IPS DF 6.9 (cell line): ENCODE data around the gene TMEM52B.

Experiments used
- DNase-seq: peaks from one replicate; pipeline ENCODE4 v3.0.0-alpha.2; 2013; ENCODE audit warnings: low read depth, low spot score
- H3K27ac ChIP-seq: one replicate; pipeline ENCODE4 v1.5.1; 2013; ENCODE audit warnings: low read length, control low read depth
- H3K27me3 ChIP-seq: 2 replicates; pipeline ENCODE4 v1.6.1; 2013; ENCODE audit warnings: mild to moderate bottlenecking, low read length; ENCODE audit not compliant: control insufficient read depth, insufficient read depth
- H3K36me3 ChIP-seq: 2 replicates; pipeline ENCODE4 v1.6.1; 2013; ENCODE audit warnings: low read length; ENCODE audit not compliant: control insufficient read depth, insufficient read depth
- H3K4me1 ChIP-seq: 2 replicates; pipeline ENCODE4 v1.6.1; 2013; ENCODE audit warnings: low read length; ENCODE audit not compliant: control insufficient read depth, insufficient read depth
- H3K4me3 ChIP-seq: 2 replicates; pipeline ENCODE4 v1.5.1; 2013; ENCODE audit warnings: mild to moderate bottlenecking, low read length
- H3K9me3 ChIP-seq: 2 replicates; pipeline ENCODE4 v1.6.1; 2013; ENCODE audit warnings: low read length, inconsistent platforms; ENCODE audit not compliant: control insufficient read depth, insufficient read depth
- WGBS: extraction: QIAGEN DNeasy Blood & Tissue Kit; methylation state at CpG from one replicate; pipeline ENCODE4 v1.1.7; 2013; ENCODE audit warnings: mixed read lengths, missing lambda C conversion rate; ENCODE audit not compliant: insufficient read length, insufficient coverage; 5-methylcytosine and 5-hydroxymethylcytosine counted together

The TMEM52B gene

GRCh38 chr12:10238526-10238925 is 59.7 kb downstream of the TMEM52B start:
- Histone ChIP-seq H3K27ac (no peak overlapping the region), H3K4me1 (no peaks in the 10 kb centered on the region), H3K36me3 (no peaks in the 10 kb centered on the region), H3K9me3 (0 out of 2 replicates have a peak, but pooled peaks cover 2% of the 10 kb centered on the region), H3K4me3 (no peak overlapping the region), H3K27me3 (no peaks in the 10 kb centered on the region)
- no CpG with 5 or more reads among the region's 1 CpG for WGBS
- no peak for DNase-seq

GRCh38 chr12:10241290-10241689 is 62.5 kb downstream of the TMEM52B start:
- DNase-seq, result no peak

More at GRCh38 chr12:10241290-10241689, 62.5 kb downstream of the TMEM52B start:
- H3K27ac ChIP-seq, result no peak overlapping the region
- no peaks in the 10 kb centered on the region for H3K36me3 ChIP-seq
- H3K9me3 ChIP-seq, result no peaks in the 10 kb centered on the region
- H3K27me3 ChIP-seq, result no peaks in the 10 kb centered on the region
- H3K4me1 ChIP-seq, result no peaks in the 10 kb centered on the region
- H3K4me3 ChIP-seq, result no peak overlapping the region
- no CpG with 5 or more reads among the region's 3 CpGs for WGBS
